Endothelial cell of umbilical vein (primary cell): ENCODE results near the gene JPH2. TPM values are rescaled to one million over a fixed set of nuclear protein-coding genes. Genes with fewer than 3 reads are reported as not detected.

Experiments
- BruUV-seq: library from RNA; stranded (reverse); fragments of 400-500 nt; replicated peaks from 2 replicates; lab custom pipeline; 2021; lab: Mats Ljungman, UMichigan
- CTCF ChIA-PET: fragments of 300-600, 350-600 bp; sonication (Branson Sonifier 250); formaldehyde crosslinking; loops from one replicate; lab custom pipeline; 2021; ENCODE audit warnings: antibody characterized with exemption, inconsistent platforms; lab: Charles Lee
- POLR2A ChIA-PET: fragments of 300-600, 350-600 bp; sonication (Branson Sonifier 250); formaldehyde crosslinking; loops from one replicate; lab custom pipeline; 2021; ENCODE audit warnings: antibody characterized with exemption, inconsistent platforms; lab: Charles Lee
- DNase-seq: peaks from one replicate; pipeline ENCODE4 v3.0.0-alpha.2; 2011; ENCODE audit warnings: low read depth, low spot score
- FAIRE-seq: peaks from 2 replicates; lab custom pipeline; 2011; peaks lifted over from hg19 to GRCh38; lab: Jason Lieb, UNC
- H2AFZ ChIP-seq: 2 replicates; pipeline ENCODE4 v1.6.0; 2012; ENCODE audit warnings: low read depth, low read length, control low read depth, inconsistent platforms
- H3K27ac ChIP-seq: 2 replicates; pipeline ENCODE4 v1.5.1; 2011; ENCODE audit warnings: low read depth, mild to moderate bottlenecking, control low read depth, low read length, moderate library complexity; ENCODE audit not compliant: insufficient read depth
- H3K27me3 ChIP-seq, 2 experiments: 2 replicates each; pipeline versions ENCODE4 v1.6.0 to v1.6.1; 2011; ENCODE audit warnings: low read length in 2 of 2, mixed read lengths in 1 of 2; ENCODE audit not compliant: control insufficient read depth in 2 of 2, insufficient read depth in 2 of 2
- H3K36me3 ChIP-seq, 2 experiments: 2 replicates in 1 of 2; 3 replicates in 1 of 2; pipeline ENCODE4 v1.5.1; 2011; ENCODE audit warnings: low read length in 2 of 2, mild to moderate bottlenecking in 1 of 2, moderate library complexity in 1 of 2; ENCODE audit not compliant: control insufficient read depth in 2 of 2, insufficient read depth in 2 of 2; ENCODE audit errors: extremely low read depth in 1 of 2
- H3K4me1 ChIP-seq: 3 replicates; pipeline ENCODE4 v1.5.1; 2011; ENCODE audit warnings: mild to moderate bottlenecking, low read length; ENCODE audit not compliant: control insufficient read depth, insufficient read depth; ENCODE audit errors: extremely low read depth
- H3K4me2 ChIP-seq: 2 replicates; pipeline ENCODE4 v1.6.1; 2011; ENCODE audit warnings: low read length, control low read depth, mixed read lengths; ENCODE audit not compliant: insufficient read depth
- H3K4me3 ChIP-seq, 3 experiments: fragments of 200-600 bp in 1 of 3; sonication (generic), shearing (Covaris generic) in 1 of 3; replicated peaks in 1 of 3; 2 replicates each; pipeline ENCODE4 v1.5.1; 2011 to 2016; ENCODE audit warnings: control low read depth in 3 of 3, low read length in 3 of 3, mild to moderate bottlenecking in 2 of 3, inconsistent platforms in 1 of 3, low read depth in 1 of 3, moderate library complexity in 1 of 3; ENCODE audit not compliant: insufficient read depth in 1 of 3
- H3K79me2 ChIP-seq: 2 replicates; pipeline ENCODE4 v1.6.0; 2012; ENCODE audit warnings: low read length, inconsistent platforms; ENCODE audit not compliant: control insufficient read depth, insufficient read depth
- H3K9ac ChIP-seq: replicated peaks from 2 replicates; pipeline ENCODE3; 2011; ENCODE audit warnings: low read length, control low read depth; ENCODE audit not compliant: insufficient read depth; ENCODE audit errors: extremely low read depth
- H3K9me1 ChIP-seq: replicated peaks from 3 replicates; pipeline ENCODE4 v1.6.0; 2011; ENCODE audit warnings: mild to moderate bottlenecking, low read length; ENCODE audit not compliant: control insufficient read depth, insufficient read depth; ENCODE audit errors: extremely low read depth
- H3K9me3 ChIP-seq: replicated peaks from 2 replicates; pipeline ENCODE4 v1.5.1; 2012; ENCODE audit warnings: low read length, inconsistent platforms; ENCODE audit not compliant: control insufficient read depth, insufficient read depth
- H4K20me1 ChIP-seq: replicated peaks from 2 replicates; pipeline ENCODE3; 2011; ENCODE audit warnings: mild to moderate bottlenecking, low read length; ENCODE audit not compliant: control insufficient read depth, insufficient read depth; ENCODE audit errors: extremely low read depth
- EZH2 ChIP-seq: IDR thresholded peaks from 2 replicates; pipeline ENCODE4 v1.6.1; 2012; ENCODE audit warnings: borderline replicate concordance, low read depth, mild to moderate bottlenecking, moderate library complexity, low read length, inconsistent platforms; ENCODE audit not compliant: severe bottlenecking
- FOS ChIP-seq: IDR thresholded peaks from 2 replicates; pipeline ENCODE4 v1.6.1; 2011; ENCODE audit warnings: mild to moderate bottlenecking, low read length, moderate library complexity, borderline replicate concordance; ENCODE audit not compliant: insufficient read depth
- GATA2 ChIP-seq: IDR thresholded peaks from 2 replicates; pipeline ENCODE4 v1.7.0; 2011; ENCODE audit warnings: low read depth, mild to moderate bottlenecking, moderate library complexity, mixed read lengths, low read length; ENCODE audit not compliant: insufficient read length, insufficient read depth
- JUN ChIP-seq: IDR thresholded peaks from 2 replicates; pipeline ENCODE4 v1.6.1; 2011; ENCODE audit warnings: borderline replicate concordance, low read depth; ENCODE audit not compliant: insufficient read length, insufficient read depth
- MAX ChIP-seq: IDR thresholded peaks from 2 replicates; pipeline ENCODE4 v1.6.1; 2011; ENCODE audit not compliant: insufficient read depth, insufficient read length
- MYC ChIP-seq: IDR thresholded peaks from one replicate; pipeline ENCODE4 v1.6.1; 2011; ENCODE audit warnings: mild to moderate bottlenecking, low read depth, low read length
- dilution Hi-C: fragments of 300-500 bp; cut with MboI; formaldehyde crosslinking; loops from one replicate; pipeline ENCODE4 v1.15.0; 2019; ENCODE audit warnings: low sequenced_read_pairs; ENCODE audit not compliant: extremely low pct_ligation_motif_present
- intact Hi-C: fragments of 100-400 bp; cut with micrococcal nuclease; formaldehyde crosslinking; loops from one replicate; pipeline ENCODE4 v1.10.0; 2022
- polyA plus RNA-seq, 4 experiments: library from polyadenylated mRNA; depleted of rRNA in 3 of 4; stranded (reverse) in 3 of 4; unstranded in 1 of 4; fragments of >200 nt; gene quantifications; 2 replicates each; pipeline versions ENCODE4 v1.2.1 to v1.2.3, GENCODE V29; 2011 to 2012; ENCODE audit warnings: missing spikeins in 1 of 4
- total RNA-seq: library from RNA; stranded (reverse); gene quantifications from 2 replicates; pipeline ENCODE4 v1.2.3, GENCODE V29; 2021

The JPH2 gene
- total and polyA plus RNA-seq, 2 donors (not counting 3 experiments of a cell fraction or from before 2014, with no cell fraction given), result not detected

- BruUV-seq, result no TSS peak
- intact Hi-C loops, result loop anchor here (5.0 to 10.0 kb wide), 2 partner anchors 270 to 347 kb away; no protein-coding TSS in a partner anchor
Measured at GRCh38 chr20:44117296-44118184, 69.4 kb downstream of the JPH2 start.

More at GRCh38 chr20:44117296-44118184, 69.4 kb downstream of the JPH2 start:
- Histone ChIP-seq H3K36me3 (no peaks in the 10 kb centered on the region), H3K4me3 (no peak overlapping the region), H3K4me1 (no peaks in the 10 kb centered on the region), H3K9me1 (no peaks in the 10 kb centered on the region), H3K79me2 (no peaks in the 10 kb centered on the region), H3K27me3 (peaks cover 11 to 13% of the 10 kb centered on the region in 2 experiments), H3K9me3 (no peaks in the 10 kb centered on the region), H2AFZ (no peak overlapping the region), H3K9ac (no peak overlapping the region), H4K20me1 (no peaks in the 10 kb centered on the region), H3K4me2 (no peak overlapping the region), H3K27ac (no peak overlapping the region)
- FAIRE-seq, result no peak
- POLR2A ChIA-PET, result interaction anchor here (0.6 to 1.1 kb wide), 2 partner anchors 72 to 91 kb away, joined by 4 to 5 read pairs; no protein-coding TSS in a partner anchor
- dilution Hi-C loops, result no loop called here
- CTCF ChIA-PET, result interaction anchor here (0.7 to 6.5 kb wide), 35 partner anchors 9 to 669 kb away, joined by 3 to 423 read pairs (median 6); partner anchors contain the start of genes FITM2, JPH2 and OSER1
- no peak for TF ChIP-seq GATA2
- TF ChIP-seq FOS, result no peak
- TF ChIP-seq MAX, result no peak
- no peak for TF ChIP-seq JUN
- no peak for TF ChIP-seq MYC
- no peak for TF ChIP-seq EZH2
- DNase-seq, result no peak
